ENCODE measurements around the gene R3HDM4.
A peak's percentile ranks its signal among the peaks of the same experiment; 100 is the strongest.

The R3HDM4 gene

DNA sequence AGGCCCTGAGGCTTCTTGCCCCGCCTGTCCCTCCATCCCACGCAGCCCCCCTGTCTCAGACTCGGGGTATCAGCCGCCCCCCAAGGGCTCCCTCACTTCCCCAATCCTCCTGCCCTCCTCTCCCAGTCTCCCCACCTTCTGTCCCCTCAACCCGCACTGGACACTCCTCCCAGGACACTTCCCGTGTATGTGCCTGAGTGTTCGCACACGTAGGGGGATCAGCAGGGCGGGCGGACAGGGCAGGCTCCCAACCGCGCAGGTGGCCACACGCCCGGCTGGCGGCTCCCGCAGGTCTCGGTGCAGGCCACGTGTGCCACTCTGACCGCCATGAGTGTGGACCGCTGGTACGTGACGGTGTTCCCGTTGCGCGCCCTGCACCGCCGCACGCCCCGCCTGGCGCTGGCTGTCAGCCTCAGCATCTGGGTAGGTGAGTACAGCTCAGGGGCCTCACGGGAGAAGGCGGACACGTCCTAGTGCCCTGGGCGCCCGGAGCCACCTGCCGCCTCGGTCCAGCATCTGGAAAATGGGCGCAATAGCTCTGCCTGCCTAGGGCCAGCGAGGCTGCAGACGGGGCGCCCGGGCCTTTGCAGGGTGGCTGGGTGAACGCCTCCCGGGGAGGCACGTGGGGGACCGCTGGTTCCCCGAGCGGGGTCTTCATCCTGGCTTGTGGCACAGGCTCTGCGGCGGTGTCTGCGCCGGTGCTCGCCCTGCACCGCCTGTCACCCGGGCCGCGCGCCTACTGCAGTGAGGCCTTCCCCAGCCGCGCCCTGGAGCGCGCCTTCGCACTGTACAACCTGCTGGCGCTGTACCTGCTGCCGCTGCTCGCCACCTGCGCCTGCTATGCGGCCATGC lies 6.4 kb upstream of the R3HDM4 start:
- Mint-ChIP-seq H3K9me3 (no peaks in the 10 kb centered on the region), H3K27ac (peak overlapping the region; percentile 55), H3K36me3 (no peaks in the 10 kb centered on the region), H3K4me1 (peaks cover 36% of the 10 kb centered on the region), H3K27me3 (peaks cover 55% of the 10 kb centered on the region), H3K4me3 (peak overlapping the region; percentile 60)
- CTCF ChIA-PET, result interaction anchor here (0.8 to 4.5 kb wide), 3 partner anchors 56 to 65 kb away, joined by 4 to 24 read pairs (median 6); partner anchors contain the start of gene WDR18
- DNase-seq, result peak; percentile 59

DNA sequence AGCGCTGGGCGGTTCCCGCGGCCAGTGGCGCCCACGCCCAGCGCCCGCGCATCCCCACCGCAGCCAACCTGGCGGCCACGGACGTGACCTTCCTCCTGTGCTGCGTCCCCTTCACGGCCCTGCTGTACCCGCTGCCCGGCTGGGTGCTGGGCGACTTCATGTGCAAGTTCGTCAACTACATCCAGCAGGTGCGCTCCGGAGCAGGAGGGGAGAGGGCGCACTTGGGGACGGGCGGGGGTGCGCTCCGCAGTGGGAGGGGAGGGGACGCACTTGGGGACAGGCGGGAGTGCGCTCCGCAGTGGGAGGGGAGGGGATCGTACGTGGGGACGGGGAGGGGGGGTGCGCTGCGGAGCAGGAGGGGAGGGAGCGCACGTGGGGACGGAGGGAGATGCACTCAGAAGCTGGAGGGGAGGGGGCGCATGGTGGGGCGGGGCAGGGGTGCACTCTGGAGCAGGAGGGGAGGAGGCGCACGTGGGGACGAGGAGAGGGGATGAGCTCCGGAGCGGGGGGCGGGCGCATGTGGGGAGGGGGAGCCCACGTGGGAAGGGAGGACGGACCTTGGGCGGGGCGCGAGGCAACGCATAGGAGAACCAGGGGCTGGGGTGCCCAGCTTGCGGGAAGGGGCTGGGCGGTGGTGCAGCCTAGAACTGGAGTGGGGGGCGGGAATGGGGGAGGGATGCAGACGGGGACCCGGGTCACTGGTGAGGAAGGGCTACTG lies 5.6 kb upstream of the R3HDM4 start:
- H3K9me3 Mint-ChIP-seq, result no peaks in the 10 kb centered on the region
- no peaks in the 10 kb centered on the region for H3K36me3 Mint-ChIP-seq
- DNase-seq, result peak; percentile 62
- H3K4me3 Mint-ChIP-seq, result peak overlapping the region; percentile 60
- peaks cover 54% of the 10 kb centered on the region for H3K27me3 Mint-ChIP-seq
- H3K27ac Mint-ChIP-seq, result no peak overlapping the region
- peaks cover 33% of the 10 kb centered on the region for H3K4me1 Mint-ChIP-seq
- CTCF ChIA-PET, result interaction anchor here (4.5 kb wide), 1 partner anchor 55 kb away, joined by 24 read pairs; no protein-coding TSS in a partner anchor

GRCh38 chr19:918152-918437 lies 5.1 kb upstream of the R3HDM4 start:
- CTCF ChIA-PET, result interaction anchor here (4.5 kb wide), 1 partner anchor 55 kb away, joined by 24 read pairs; no protein-coding TSS in a partner anchor
- DNase-seq, result no peak
- no peaks in the 10 kb centered on the region for H3K9me3 Mint-ChIP-seq
- no peaks in the 10 kb centered on the region for H3K36me3 Mint-ChIP-seq
- peaks cover 49% of the 10 kb centered on the region for H3K27me3 Mint-ChIP-seq
- no peak overlapping the region for H3K27ac Mint-ChIP-seq
- peaks cover 30% of the 10 kb centered on the region for H3K4me1 Mint-ChIP-seq
- peak overlapping the region; percentile 61 for H3K4me3 Mint-ChIP-seq

- peak; percentile 53 for DNase-seq
- Mint-ChIP-seq H3K4me3 (peak within 1 kb of the TSS; percentile 61), H3K27ac (peak within 1 kb of the TSS; percentile 68)
Measured at GRCh38 chr19:917323-918151, 4.5 kb upstream of the R3HDM4 start, which contains the start of gene KISS1R. KISS1R (plus strand) TSS chr19:917333; CDS start chr19:917503, 170 bp downstream.

DNA sequence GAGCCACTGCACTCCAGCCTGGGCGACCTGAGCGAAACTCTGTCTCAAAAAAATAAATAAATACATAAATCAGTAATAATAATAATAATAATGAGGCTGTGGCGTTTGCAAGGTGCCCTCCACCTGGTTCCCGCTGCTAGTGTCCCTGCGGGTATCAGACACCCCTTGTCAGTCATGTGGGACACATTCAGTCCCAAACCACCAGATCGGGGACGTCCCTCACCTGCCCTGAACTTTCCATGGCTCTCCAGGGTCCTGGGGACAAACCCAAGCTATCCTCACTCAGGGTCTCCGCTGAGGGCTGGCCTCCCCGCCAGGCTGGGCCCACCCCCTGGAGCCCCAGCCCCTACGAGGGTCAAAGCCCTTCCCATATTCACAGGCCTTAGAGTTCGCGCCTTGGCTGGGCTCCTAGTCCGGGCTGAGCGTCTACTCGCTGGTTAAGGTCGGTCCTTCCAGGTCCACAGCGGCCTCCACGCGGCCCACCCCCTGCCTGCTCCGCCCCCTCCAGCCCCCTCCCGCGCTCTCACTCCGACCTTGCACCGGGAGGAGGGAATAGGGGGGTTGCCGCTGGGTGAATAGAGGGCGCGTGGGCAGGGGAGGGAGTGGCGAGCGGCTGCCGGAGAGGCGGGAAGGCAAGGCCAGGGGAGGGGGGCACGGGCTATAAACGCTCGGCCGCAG lies 3.8 kb upstream of the R3HDM4 start:
- Mint-ChIP-seq H3K27me3 (peaks cover 47% of the 10 kb centered on the region), H3K9me3 (no peaks in the 10 kb centered on the region), H3K4me3 (peak overlapping the region; percentile 40), H3K36me3 (no peaks in the 10 kb centered on the region), H3K4me1 (peaks cover 27% of the 10 kb centered on the region), H3K27ac (no peak overlapping the region)
- CTCF ChIA-PET, result interaction anchor here (1.1 to 4.5 kb wide), 3 partner anchors 53 to 75 kb away, joined by 4 to 24 read pairs (median 12); no protein-coding TSS in a partner anchor
- peak; percentile 41 for DNase-seq

More at GRCh38 chr19:917323-918151, 4.5 kb upstream of the R3HDM4 start, which contains the start of gene KISS1R:
- H3K36me3 Mint-ChIP-seq, result no peaks in the 10 kb centered on the region
- peaks cover 30% of the 10 kb centered on the region for H3K4me1 Mint-ChIP-seq
- H3K27me3 Mint-ChIP-seq, result peaks cover 48% of the 10 kb centered on the region
- no peaks in the 10 kb centered on the region for H3K9me3 Mint-ChIP-seq
- CTCF ChIA-PET, result interaction anchor here (4.5 kb wide), 1 partner anchor 54 kb away, joined by 24 read pairs; no protein-coding TSS in a partner anchor

DNA sequence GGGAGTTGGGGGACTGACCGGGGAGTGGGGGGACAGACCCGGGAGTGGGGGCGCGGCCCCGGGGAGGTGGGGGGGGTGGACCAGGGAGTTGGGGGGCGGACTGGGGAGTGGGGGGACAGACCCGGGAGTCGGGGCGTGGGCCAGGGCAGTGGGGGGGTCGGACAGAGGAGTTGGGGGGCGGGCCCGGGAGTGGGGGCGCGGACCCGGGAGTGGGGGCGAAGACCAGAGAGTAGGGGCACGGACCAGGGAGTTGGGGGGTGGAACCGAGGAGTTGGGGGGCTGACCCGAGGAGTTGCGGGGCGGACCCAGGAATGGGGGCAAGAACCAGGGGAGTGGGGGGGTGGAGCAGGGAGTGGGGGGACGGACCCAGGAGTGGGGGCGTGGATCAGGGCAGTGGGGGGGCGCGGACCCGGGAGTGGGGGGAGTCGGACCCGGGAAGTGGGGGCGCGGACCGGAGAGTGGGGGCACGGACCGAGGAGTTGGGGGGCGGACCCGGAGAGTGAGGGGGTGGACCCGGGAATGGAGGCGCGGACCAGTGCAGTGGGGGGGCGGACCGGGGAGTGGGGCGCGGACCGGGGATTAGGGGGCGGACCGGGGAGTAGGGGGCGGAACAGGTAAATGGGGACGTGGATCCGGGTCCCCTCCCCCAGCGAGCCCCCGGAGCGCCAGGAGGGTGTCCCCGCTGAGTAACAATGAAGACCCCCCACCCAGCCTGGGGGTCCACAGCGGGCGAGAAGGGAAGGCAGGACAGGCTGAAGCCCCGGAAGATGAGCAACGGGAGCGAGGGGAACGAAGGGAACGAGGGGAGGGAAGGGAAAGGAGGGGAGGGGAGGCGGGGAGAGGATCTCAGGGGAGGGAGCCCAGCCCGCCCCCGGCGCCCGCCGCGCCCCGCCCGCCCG lies 589 bp downstream of the R3HDM4 start:
- Mint-ChIP-seq H3K27ac (peak overlapping the region; percentile 88), H3K27me3 (peaks cover 17% of the 10 kb centered on the region), H3K4me1 (peaks cover 44% of the 10 kb centered on the region), H3K9me3 (no peaks in the 10 kb centered on the region), H3K36me3 (peaks cover 15% of the 10 kb centered on the region), H3K4me3 (peak overlapping the region; percentile 80)
- DNase-seq, result peak; percentile 69
- CTCF ChIA-PET, result no interaction called here

DNA sequence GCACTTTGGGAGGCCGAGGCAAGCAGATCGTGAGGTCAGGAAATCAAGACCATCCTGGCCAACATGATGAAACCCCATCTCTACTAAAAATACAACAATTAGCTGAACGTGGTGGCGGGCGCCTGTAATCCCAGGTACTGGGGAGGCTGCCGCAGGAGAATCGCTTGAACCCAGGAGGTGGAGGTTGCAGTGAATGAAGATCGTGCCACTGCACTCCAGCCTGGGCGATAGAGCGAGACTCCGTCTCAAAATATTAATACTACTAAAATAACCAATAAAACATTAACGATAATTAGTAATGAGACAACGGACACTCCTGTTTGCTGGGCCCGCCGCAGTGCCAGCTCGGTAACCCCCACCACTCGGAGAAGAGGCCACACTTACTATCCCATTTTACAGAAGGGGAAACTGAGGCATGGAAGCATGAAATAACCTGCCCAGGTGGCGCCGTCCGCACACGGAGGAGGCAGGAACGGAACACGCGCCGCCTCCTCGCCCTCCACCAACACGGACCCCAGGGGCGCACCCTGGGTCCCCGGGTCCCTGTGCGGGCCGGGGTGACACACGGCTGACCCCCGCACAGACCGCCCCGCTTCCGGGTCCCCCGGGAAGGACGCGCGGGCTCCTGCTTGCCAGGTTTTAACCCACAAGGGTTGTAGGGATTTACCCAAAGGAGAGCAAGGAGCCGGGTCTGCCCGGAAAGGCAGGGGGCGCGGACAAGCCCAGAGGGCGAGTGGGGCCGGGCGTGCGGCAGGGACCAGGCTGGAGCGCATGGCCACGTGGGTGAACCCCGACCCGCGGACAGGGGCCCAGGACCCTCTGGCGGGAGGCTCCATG lies 1.6 kb downstream of the R3HDM4 start:
- DNase-seq, result no peak
- no peaks in the 10 kb centered on the region for H3K9me3 Mint-ChIP-seq
- peak overlapping the region; percentile 87 for H3K27ac Mint-ChIP-seq
- H3K36me3 Mint-ChIP-seq, result peaks cover 18% of the 10 kb centered on the region
- CTCF ChIA-PET, result no interaction called here
- peak overlapping the region; percentile 77 for H3K4me3 Mint-ChIP-seq
- H3K27me3 Mint-ChIP-seq, result peaks cover 9% of the 10 kb centered on the region
- peaks cover 52% of the 10 kb centered on the region for H3K4me1 Mint-ChIP-seq

DNA sequence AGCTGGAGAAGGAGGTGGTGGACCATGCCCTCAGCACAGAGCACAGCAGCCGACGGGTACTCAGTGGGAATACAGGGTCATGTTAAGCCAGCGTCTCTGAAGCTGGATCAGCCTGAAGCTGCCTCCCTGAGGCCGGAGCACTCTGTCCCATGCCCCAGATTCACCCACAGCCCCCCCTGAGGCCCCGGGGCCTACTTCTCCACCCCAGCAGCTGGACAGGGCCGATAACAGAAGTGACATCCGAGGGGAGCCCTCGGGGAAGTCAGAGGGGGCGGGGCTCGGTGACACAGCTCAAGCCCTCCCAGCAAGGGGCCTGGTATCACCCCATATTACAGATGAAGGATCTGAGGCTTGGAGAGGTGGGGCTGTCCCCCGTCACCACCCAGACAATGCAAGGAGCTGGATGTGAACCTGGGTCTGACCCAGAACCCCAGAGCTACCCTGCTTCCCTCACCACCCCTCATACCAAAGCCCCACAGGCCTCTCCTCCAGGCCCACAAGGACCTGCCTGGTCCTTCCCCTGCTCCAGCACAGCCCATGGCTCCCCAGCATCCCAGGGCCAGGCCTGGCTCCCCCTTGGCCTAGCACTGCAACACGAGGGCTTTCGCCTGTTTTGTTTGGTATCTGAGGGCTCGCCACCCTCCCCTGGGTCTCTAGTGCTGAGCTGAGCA lies 5.7 kb downstream of the R3HDM4 start:
- no peaks in the 10 kb centered on the region for H3K9me3 Mint-ChIP-seq
- CTCF ChIA-PET, result interaction anchor here (1.3 to 1.9 kb wide), 2 partner anchors 14 to 43 kb away, joined by 4 to 7 read pairs; partner anchors contain the start of genes MED16 and RNU6-9
- H3K4me1 Mint-ChIP-seq, result peaks cover 71% of the 10 kb centered on the region
- peak; percentile 50 for DNase-seq
- H3K27me3 Mint-ChIP-seq, result no peaks in the 10 kb centered on the region
- H3K4me3 Mint-ChIP-seq, result peak overlapping the region; percentile 44
- H3K36me3 Mint-ChIP-seq, result peaks cover 27% of the 10 kb centered on the region
- H3K27ac Mint-ChIP-seq, result peak overlapping the region; percentile 100

GRCh38 chr19:906480-906879 lies 6.5 kb downstream of the R3HDM4 start:
- CTCF ChIA-PET, result interaction anchor here (1.3 kb wide), 1 partner anchor 13 kb away, joined by 4 read pairs; the partner anchor contains the start of genes MED16 and RNU6-9
- peak; percentile 56 for DNase-seq
- peak overlapping the region; percentile 100 for H3K27ac Mint-ChIP-seq
- peaks cover 28% of the 10 kb centered on the region for H3K36me3 Mint-ChIP-seq
- no peaks in the 10 kb centered on the region for H3K9me3 Mint-ChIP-seq
- H3K27me3 Mint-ChIP-seq, result no peaks in the 10 kb centered on the region
- peak overlapping the region; percentile 47 for H3K4me3 Mint-ChIP-seq
- H3K4me1 Mint-ChIP-seq, result peaks cover 71% of the 10 kb centered on the region

DNA sequence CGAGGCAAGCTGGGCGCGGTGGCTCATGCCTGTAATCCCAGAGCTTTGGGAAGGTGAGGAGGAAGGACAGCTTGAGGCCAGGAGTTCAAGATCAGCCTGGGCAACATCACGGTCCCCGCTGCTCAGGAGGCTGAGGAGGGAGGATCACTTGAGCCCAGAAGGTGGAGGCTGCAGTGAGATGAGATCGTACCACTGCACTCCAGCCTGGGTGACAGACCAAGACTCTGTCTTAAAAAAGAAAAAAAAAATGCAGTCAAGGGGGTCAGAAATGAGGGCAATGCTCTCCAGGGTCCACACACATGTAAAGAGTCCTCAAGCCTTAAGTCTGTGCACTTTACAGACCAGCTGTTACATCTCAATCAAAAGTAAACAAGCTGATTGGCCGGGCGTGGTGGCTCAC lies 8.5 kb downstream of the R3HDM4 start:
- DNase-seq, result no peak
- H3K36me3 Mint-ChIP-seq, result peaks cover 26% of the 10 kb centered on the region
- CTCF ChIA-PET, result no interaction called here

GRCh38 chr19:903266-903797 lies 9.7 kb downstream of the R3HDM4 start:
- Mint-ChIP-seq H3K36me3 (peaks cover 21% of the 10 kb centered on the region), H3K27ac (no peak overlapping the region), H3K27me3 (no peaks in the 10 kb centered on the region), H3K4me1 (peaks cover 52% of the 10 kb centered on the region), H3K9me3 (no peaks in the 10 kb centered on the region), H3K4me3 (no peak overlapping the region)
- CTCF ChIA-PET, result interaction anchor here (0.6 kb wide), 1 partner anchor 8 kb away, joined by 3 read pairs; no protein-coding TSS in a partner anchor
- DNase-seq, result no peak

More for the DNA sequence above, 8.5 kb downstream of the R3HDM4 start:
- Mint-ChIP-seq H3K4me1 (peaks cover 61% of the 10 kb centered on the region), H3K9me3 (no peaks in the 10 kb centered on the region), H3K4me3 (no peak overlapping the region), H3K27me3 (no peaks in the 10 kb centered on the region), H3K27ac (peak overlapping the region; percentile 37)
